LNCAP (cell line): Measurements from ENCODE around the gene C16orf96.

Experiments used
- TF ChIP-seq, protein P1 (sequence below): fragments of 450-650 bp; IDR thresholded peaks from 2 replicates; pipeline ENCODE4 v1.5.1; 2017; ENCODE audit warnings: mild to moderate bottlenecking

C16orf96 gene

DNA sequence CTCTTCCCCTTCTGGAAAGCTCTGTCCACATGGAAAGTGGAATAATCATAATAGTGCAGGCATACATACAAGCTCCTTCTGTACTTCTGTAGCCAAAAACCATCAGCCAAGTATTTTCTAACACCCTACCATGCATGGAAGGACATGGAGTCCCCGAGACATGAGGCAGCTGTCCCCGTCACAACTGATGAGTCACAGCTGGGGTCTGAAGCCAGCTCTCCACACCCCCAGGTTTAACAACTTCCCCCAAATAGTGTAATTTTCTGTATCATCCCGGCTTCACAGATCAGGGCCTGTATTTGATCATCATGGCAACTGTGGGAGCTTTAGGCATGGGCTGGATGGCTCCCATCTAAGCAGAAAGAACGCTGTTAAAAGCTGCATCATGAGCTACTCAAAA, 16.6 kb downstream of the C16orf96 start:
- TF ChIP-seq, protein P1, sequence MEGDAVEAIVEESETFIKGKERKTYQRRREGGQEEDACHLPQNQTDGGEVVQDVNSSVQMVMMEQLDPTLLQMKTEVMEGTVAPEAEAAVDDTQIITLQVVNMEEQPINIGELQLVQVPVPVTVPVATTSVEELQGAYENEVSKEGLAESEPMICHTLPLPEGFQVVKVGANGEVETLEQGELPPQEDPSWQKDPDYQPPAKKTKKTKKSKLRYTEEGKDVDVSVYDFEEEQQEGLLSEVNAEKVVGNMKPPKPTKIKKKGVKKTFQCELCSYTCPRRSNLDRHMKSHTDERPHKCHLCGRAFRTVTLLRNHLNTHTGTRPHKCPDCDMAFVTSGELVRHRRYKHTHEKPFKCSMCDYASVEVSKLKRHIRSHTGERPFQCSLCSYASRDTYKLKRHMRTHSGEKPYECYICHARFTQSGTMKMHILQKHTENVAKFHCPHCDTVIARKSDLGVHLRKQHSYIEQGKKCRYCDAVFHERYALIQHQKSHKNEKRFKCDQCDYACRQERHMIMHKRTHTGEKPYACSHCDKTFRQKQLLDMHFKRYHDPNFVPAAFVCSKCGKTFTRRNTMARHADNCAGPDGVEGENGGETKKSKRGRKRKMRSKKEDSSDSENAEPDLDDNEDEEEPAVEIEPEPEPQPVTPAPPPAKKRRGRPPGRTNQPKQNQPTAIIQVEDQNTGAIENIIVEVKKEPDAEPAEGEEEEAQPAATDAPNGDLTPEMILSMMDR, result no peak

DNA sequence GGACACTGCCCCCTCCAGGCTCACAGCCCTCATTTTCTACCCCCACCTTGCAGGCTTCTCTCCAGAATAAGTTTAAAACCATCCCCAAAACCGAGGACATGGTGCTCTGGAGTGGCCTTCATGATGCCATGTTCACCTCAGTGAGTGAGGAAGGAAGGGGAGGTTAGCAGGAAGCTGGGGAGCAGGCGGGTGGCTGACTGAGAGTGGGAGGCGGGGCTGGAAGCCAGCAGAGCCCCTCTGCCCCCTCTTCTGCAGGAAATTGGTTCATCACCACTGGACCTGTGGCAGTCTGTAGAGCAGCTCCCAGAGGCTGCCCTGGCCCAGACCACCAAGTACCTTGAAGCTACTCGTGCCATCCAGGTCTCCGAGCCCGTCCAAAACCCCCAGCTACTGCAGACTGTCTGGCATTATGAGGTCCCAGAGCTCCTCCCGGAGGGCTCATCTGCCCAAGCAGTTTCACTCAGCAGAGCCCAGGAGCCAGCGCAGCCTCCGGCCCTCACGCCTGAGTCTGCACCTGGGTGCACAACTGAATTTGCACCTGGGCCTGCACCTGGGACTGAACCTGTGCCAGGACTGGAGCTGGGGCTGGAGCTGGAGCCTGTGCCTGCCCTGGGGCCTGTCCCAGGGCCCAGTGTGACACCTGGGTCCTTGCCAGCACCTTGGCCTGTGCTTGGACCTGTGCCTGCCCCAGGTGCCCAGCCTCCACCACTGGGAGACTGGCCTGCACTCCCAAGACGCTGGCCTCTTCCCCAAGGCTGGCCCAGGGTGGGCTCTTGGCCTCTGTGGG, 19.0 kb downstream of the C16orf96 start:
- TF ChIP-seq, protein P1, result no peak

DNA sequence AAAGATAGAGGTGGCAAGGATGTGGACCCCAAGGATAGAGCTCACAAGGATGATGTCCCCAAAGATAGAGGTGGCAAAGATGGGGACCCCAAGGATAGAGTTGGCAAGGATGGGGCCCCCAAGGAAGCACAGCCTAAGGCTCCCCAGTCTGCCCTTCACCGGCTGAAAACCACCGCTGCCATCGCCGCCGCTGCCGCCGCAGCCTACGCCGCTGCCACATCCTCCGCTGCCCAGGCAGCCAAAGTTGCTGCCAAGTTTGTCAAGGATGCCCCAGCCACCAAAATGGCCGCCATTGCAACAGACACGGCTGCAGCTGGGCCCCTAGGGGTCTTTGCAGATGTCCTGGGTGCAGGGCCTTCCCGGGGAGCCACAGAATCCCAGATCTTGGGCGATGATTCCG, 19.9 kb downstream of the C16orf96 start:
- TF ChIP-seq, protein P1, result no peak

DNA sequence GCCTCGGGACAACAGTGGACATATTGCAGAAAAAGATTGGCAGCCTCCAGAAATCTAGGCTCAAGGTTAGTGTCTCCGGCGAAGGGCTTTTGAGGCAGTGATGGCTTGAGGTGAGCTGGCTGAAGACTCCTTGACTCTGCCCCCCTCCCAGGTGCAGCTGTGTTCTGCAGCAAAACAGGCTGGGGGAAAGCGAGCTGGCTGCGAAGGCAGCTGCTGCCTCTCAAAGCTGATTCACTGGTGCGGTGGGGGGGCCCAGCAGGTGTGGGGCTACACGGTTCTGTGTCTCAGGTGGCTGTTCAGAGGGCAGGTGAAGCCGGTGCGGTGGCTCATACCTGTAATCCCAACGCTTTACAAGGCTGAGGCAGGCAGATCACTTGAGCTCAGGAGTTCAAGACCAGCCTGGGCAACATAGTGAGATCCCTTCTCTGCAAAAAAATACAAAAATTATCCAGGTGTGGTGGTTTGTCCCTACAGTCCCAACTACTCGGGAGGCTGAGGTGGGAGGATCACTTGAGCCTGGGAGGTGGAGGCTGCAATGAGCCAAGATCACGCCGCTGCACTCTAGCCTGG, 22.9 kb downstream of the C16orf96 start:
- TF ChIP-seq, protein P1, result no peak

DNA sequence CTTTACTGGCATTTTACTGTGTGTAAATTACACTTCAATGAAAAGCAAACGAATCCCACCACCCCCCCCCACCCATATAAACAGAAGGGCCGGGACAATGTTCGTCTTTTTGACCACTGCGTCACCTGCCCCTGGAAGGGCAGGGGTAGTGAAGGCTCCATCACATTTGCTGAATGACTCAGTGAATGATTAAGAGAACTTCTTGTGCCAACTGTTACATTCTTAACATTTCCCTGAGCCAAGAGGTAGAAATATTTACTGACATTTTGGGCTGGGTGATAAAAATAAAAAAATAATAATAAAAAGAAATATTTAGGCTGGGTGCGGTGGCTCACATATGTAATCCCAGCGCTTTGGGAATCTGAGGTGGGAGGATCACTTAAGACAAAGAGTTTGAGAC, 24.1 kb downstream of the C16orf96 start:
- TF ChIP-seq, protein P1, result no peak

DNA sequence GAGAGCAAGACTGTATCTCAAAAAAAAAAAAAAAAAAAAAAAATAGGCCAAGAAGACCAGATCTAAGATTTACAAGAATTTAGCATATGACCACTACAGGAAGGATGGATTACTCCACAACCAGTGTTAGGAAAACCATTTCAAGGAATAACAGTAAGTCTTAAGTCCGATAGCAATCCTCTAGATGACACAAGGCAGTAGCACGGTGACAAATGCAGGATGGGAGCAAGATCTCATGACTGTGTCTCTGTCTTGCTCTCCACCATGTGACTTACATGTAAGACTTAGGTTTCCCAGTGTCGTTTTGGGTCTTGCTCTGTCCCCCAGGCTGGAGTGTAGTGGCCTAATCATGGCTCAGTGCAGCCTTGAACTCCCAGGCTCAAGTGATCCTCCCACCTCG, 27.8 kb downstream of the C16orf96 start:
- TF ChIP-seq, protein P1, result no peak

DNA sequence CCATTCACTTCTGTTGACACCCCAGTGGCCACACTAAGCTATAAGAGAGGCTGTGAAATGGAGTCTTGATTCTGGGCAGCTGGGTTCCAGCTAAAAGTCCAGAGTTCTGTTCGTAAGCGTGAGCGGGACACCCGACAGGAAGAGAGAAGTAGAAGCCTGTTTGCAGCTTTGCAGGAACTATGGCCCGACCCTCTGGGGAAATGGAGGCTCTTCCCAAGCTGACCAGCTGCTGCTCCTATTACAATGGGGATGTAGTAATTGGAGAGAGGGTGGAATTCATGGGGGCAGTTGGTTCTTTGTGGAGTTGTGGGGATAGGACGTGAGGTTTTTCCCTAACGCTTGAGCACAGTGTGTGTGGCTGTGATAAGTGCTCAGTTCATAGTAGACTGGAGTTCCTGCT, 30.2 kb downstream of the C16orf96 start:
- TF ChIP-seq, protein P1, result no peak
